Measurements from ENCODE around the gene USP32. TPM values are rescaled to one million over a fixed set of nuclear protein-coding genes. Genes with fewer than 3 reads are reported as not detected.

Gene USP32
- total RNA-seq, 1 donor from 2014 or later = 39.7 TPM

- Histone ChIP-seq H3K9me3 (ENCODE audit: control insufficient read depth in 3 of 3, low read length in 3 of 3) (no peaks in the 10 kb centered on the region), H3K36me3 (ENCODE audit: control insufficient read depth in 3 of 3, insufficient read depth in 3 of 3, low read length in 3 of 3) (peaks cover 0 to 2% (median 0%) of the 10 kb centered on the region in 3 donors), H3K27ac (ENCODE audit: low read depth, low read length) (no peak overlapping the region), H3K4me1 (ENCODE audit: control insufficient read depth in 3 of 3, insufficient read depth in 3 of 3, low read length in 3 of 3) (no peaks in the 10 kb centered on the region), H3K4me3 (ENCODE audit: low read length in 3 of 3) (no peak overlapping the region), H3K27me3 (ENCODE audit: control insufficient read depth in 3 of 3, insufficient read depth in 3 of 3, low read length in 3 of 3) (no peaks in the 10 kb centered on the region), H3K9ac (ENCODE audit: low read depth in 1 of 3, low read length in 3 of 3) (no peak overlapping the region)
Measured at GRCh38 chr17:60311936-60312335, 80.0 kb downstream of the USP32 start.

- Histone ChIP-seq H3K9me3 (ENCODE audit: control insufficient read depth in 3 of 3, low read length in 3 of 3) (no peaks in the 10 kb centered on the region), H3K36me3 (ENCODE audit: control insufficient read depth in 3 of 3, insufficient read depth in 3 of 3, low read length in 3 of 3) (peaks cover 0 to 2% (median 0%) of the 10 kb centered on the region in 3 donors), H3K4me1 (ENCODE audit: control insufficient read depth in 3 of 3, insufficient read depth in 3 of 3, low read length in 3 of 3) (no peaks in the 10 kb centered on the region), H3K27ac (ENCODE audit: low read depth, low read length) (no peak overlapping the region), H3K9ac (ENCODE audit: low read depth in 1 of 3, low read length in 3 of 3) (no peak overlapping the region), H3K4me3 (ENCODE audit: low read length in 3 of 3) (no peak overlapping the region), H3K27me3 (ENCODE audit: control insufficient read depth in 3 of 3, insufficient read depth in 3 of 3, low read length in 3 of 3) (no peaks in the 10 kb centered on the region)
Measured at GRCh38 chr17:60311186-60311585, 80.7 kb downstream of the USP32 start.

- no peak overlapping the region for H3K9ac ChIP-seq (ENCODE audit: low read depth in 1 of 3, low read length in 3 of 3)
- no peaks in the 10 kb centered on the region for H3K27me3 ChIP-seq (ENCODE audit: control insufficient read depth in 3 of 3, insufficient read depth in 3 of 3, low read length in 3 of 3)
- H3K9me3 ChIP-seq (ENCODE audit: control insufficient read depth in 3 of 3, low read length in 3 of 3) = no peaks in the 10 kb centered on the region
- no peak overlapping the region for H3K4me3 ChIP-seq (ENCODE audit: low read length in 3 of 3)
- H3K4me1 ChIP-seq (ENCODE audit: control insufficient read depth in 3 of 3, insufficient read depth in 3 of 3, low read length in 3 of 3) = no peaks in the 10 kb centered on the region
- H3K27ac ChIP-seq (ENCODE audit: low read depth, low read length) = no peak overlapping the region
- H3K36me3 ChIP-seq (ENCODE audit: control insufficient read depth in 3 of 3, insufficient read depth in 3 of 3, low read length in 3 of 3) = peaks cover 0 to 2% (median 0%) of the 10 kb centered on the region in 3 donors
Measured at GRCh38 chr17:60305141-60305540, 86.8 kb downstream of the USP32 start.

GRCh38 chr17:60304502-60304901 is 87.4 kb downstream of the USP32 start:
- peaks cover 0 to 2% (median 0%) of the 10 kb centered on the region in 3 donors for H3K36me3 ChIP-seq (ENCODE audit: control insufficient read depth in 3 of 3, insufficient read depth in 3 of 3, low read length in 3 of 3)
- no peak overlapping the region for H3K9ac ChIP-seq (ENCODE audit: low read depth in 1 of 3, low read length in 3 of 3)
- no peak overlapping the region for H3K4me3 ChIP-seq (ENCODE audit: low read length in 3 of 3)
- no peaks in the 10 kb centered on the region for H3K27me3 ChIP-seq (ENCODE audit: control insufficient read depth in 3 of 3, insufficient read depth in 3 of 3, low read length in 3 of 3)
- no peaks in the 10 kb centered on the region for H3K4me1 ChIP-seq (ENCODE audit: control insufficient read depth in 3 of 3, insufficient read depth in 3 of 3, low read length in 3 of 3)
- no peak overlapping the region for H3K27ac ChIP-seq (ENCODE audit: low read depth, low read length)
- no peaks in the 10 kb centered on the region for H3K9me3 ChIP-seq (ENCODE audit: control insufficient read depth in 3 of 3, low read length in 3 of 3)

- Histone ChIP-seq H3K27me3 (ENCODE audit: control insufficient read depth in 3 of 3, insufficient read depth in 3 of 3, low read length in 3 of 3) (no peaks in the 10 kb centered on the region), H3K4me1 (ENCODE audit: control insufficient read depth in 3 of 3, insufficient read depth in 3 of 3, low read length in 3 of 3) (no peaks in the 10 kb centered on the region), H3K9ac (ENCODE audit: low read depth in 1 of 3, low read length in 3 of 3) (no peak overlapping the region), H3K9me3 (ENCODE audit: control insufficient read depth in 3 of 3, low read length in 3 of 3) (no peaks in the 10 kb centered on the region), H3K4me3 (ENCODE audit: low read length in 3 of 3) (no peak overlapping the region), H3K27ac (ENCODE audit: low read depth, low read length) (no peak overlapping the region), H3K36me3 (ENCODE audit: control insufficient read depth in 3 of 3, insufficient read depth in 3 of 3, low read length in 3 of 3) (peaks cover 0 to 2% (median 0%) of the 10 kb centered on the region in 3 donors)
Measured at GRCh38 chr17:60303406-60304099, 88.4 kb downstream of the USP32 start.

- no peak overlapping the region for H3K27ac ChIP-seq (ENCODE audit: low read depth, low read length)
- no peak overlapping the region for H3K4me3 ChIP-seq (ENCODE audit: low read length in 3 of 3)
- no peaks in the 10 kb centered on the region for H3K36me3 ChIP-seq (ENCODE audit: control insufficient read depth in 3 of 3, insufficient read depth in 3 of 3, low read length in 3 of 3)
- H3K9me3 ChIP-seq (ENCODE audit: control insufficient read depth in 3 of 3, low read length in 3 of 3) = no peaks in the 10 kb centered on the region
- H3K9ac ChIP-seq (ENCODE audit: low read depth in 1 of 3, low read length in 3 of 3) = no peak overlapping the region
- H3K27me3 ChIP-seq (ENCODE audit: control insufficient read depth in 3 of 3, insufficient read depth in 3 of 3, low read length in 3 of 3) = no peaks in the 10 kb centered on the region
- H3K4me1 ChIP-seq (ENCODE audit: control insufficient read depth in 3 of 3, insufficient read depth in 3 of 3, low read length in 3 of 3) = no peaks in the 10 kb centered on the region
Measured at GRCh38 chr17:60301649-60302048, 90.3 kb downstream of the USP32 start.

- Histone ChIP-seq H3K9me3 (ENCODE audit: control insufficient read depth in 3 of 3, low read length in 3 of 3) (no peaks in the 10 kb centered on the region), H3K9ac (ENCODE audit: low read depth in 1 of 3, low read length in 3 of 3) (no peak overlapping the region), H3K36me3 (ENCODE audit: control insufficient read depth in 3 of 3, insufficient read depth in 3 of 3, low read length in 3 of 3) (no peaks in the 10 kb centered on the region), H3K4me1 (ENCODE audit: control insufficient read depth in 3 of 3, insufficient read depth in 3 of 3, low read length in 3 of 3) (no peaks in the 10 kb centered on the region), H3K27ac (ENCODE audit: low read depth, low read length) (no peak overlapping the region), H3K4me3 (ENCODE audit: low read length in 3 of 3) (no peak overlapping the region), H3K27me3 (ENCODE audit: control insufficient read depth in 3 of 3, insufficient read depth in 3 of 3, low read length in 3 of 3) (no peaks in the 10 kb centered on the region)
Measured at GRCh38 chr17:60300949-60301348, 91.0 kb downstream of the USP32 start.

GRCh38 chr17:60300011-60300410 is 91.9 kb downstream of the USP32 start:
- H3K27me3 ChIP-seq (ENCODE audit: control insufficient read depth in 3 of 3, insufficient read depth in 3 of 3, low read length in 3 of 3) = no peaks in the 10 kb centered on the region
- no peak overlapping the region for H3K4me3 ChIP-seq (ENCODE audit: low read length in 3 of 3)
- H3K9ac ChIP-seq (ENCODE audit: low read depth in 1 of 3, low read length in 3 of 3) = no peak overlapping the region
- no peaks in the 10 kb centered on the region for H3K4me1 ChIP-seq (ENCODE audit: control insufficient read depth in 3 of 3, insufficient read depth in 3 of 3, low read length in 3 of 3)
- H3K36me3 ChIP-seq (ENCODE audit: control insufficient read depth in 3 of 3, insufficient read depth in 3 of 3, low read length in 3 of 3) = no peaks in the 10 kb centered on the region
- H3K9me3 ChIP-seq (ENCODE audit: control insufficient read depth in 3 of 3, low read length in 3 of 3) = no peaks in the 10 kb centered on the region
- H3K27ac ChIP-seq (ENCODE audit: low read depth, low read length) = no peak overlapping the region

GRCh38 chr17:60297760-60298401 is 94.1 kb downstream of the USP32 start:
- Histone ChIP-seq H3K9me3 (ENCODE audit: control insufficient read depth in 3 of 3, low read length in 3 of 3) (no peaks in the 10 kb centered on the region), H3K4me3 (ENCODE audit: low read length in 3 of 3) (no peak overlapping the region), H3K4me1 (ENCODE audit: control insufficient read depth in 3 of 3, insufficient read depth in 3 of 3, low read length in 3 of 3) (no peaks in the 10 kb centered on the region), H3K27me3 (ENCODE audit: control insufficient read depth in 3 of 3, insufficient read depth in 3 of 3, low read length in 3 of 3) (no peaks in the 10 kb centered on the region), H3K27ac (ENCODE audit: low read depth, low read length) (no peak overlapping the region), H3K9ac (ENCODE audit: low read depth in 1 of 3, low read length in 3 of 3) (no peak overlapping the region), H3K36me3 (ENCODE audit: control insufficient read depth in 3 of 3, insufficient read depth in 3 of 3, low read length in 3 of 3) (peaks cover 0 to 4% (median 3%) of the 10 kb centered on the region in 3 donors)

GRCh38 chr17:60296177-60296576 is 95.8 kb downstream of the USP32 start:
- H3K27ac ChIP-seq (ENCODE audit: low read depth, low read length) = no peak overlapping the region
- H3K9me3 ChIP-seq (ENCODE audit: control insufficient read depth in 3 of 3, low read length in 3 of 3) = no peaks in the 10 kb centered on the region
- H3K36me3 ChIP-seq (ENCODE audit: control insufficient read depth in 3 of 3, insufficient read depth in 3 of 3, low read length in 3 of 3) = peaks cover 0 to 4% (median 3%) of the 10 kb centered on the region in 3 donors
- H3K4me3 ChIP-seq (ENCODE audit: low read length in 3 of 3) = no peak overlapping the region
- no peak overlapping the region for H3K9ac ChIP-seq (ENCODE audit: low read depth in 1 of 3, low read length in 3 of 3)
- H3K27me3 ChIP-seq (ENCODE audit: control insufficient read depth in 3 of 3, insufficient read depth in 3 of 3, low read length in 3 of 3) = no peaks in the 10 kb centered on the region
- H3K4me1 ChIP-seq (ENCODE audit: control insufficient read depth in 3 of 3, insufficient read depth in 3 of 3, low read length in 3 of 3) = no peaks in the 10 kb centered on the region
